ENCODE results near the gene SHFL.

The SHFL gene

DNA sequence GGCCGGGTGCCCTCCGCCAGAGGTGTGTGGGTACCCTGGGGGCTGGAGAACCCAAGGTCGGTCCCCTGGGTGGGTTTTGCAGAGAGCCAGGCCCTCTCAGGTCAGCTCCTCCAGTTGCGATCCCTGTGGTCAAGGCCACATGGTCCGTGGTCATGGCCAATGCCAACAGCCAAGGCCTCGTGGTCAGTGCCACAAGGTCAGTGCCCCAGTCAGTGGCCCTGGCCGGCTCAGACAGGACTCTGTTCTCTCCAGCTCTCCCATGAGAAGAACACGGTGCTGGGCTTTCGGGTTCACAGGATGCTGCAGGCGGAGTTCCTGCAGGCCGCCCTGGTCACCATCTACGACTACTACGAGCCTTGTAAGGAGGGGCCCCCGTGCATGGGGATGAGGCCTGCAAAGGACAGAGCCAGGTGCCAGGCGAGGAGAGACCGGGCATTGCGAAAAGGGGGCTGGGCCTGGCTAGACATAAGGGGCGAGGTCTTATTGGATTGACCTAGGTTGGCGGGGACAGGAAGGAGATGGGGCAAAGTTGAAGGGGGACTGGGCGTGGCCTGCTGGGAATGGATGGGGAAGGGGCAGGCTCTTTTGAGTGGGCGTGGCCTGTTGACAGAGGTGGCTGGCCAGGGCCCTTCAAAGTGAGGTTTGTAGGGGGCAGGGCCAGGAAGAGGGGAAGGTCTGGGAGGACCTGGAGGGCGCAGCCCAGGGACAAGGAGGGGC is 15.2 kb upstream of the SHFL start:
- H3K4me3 ChIP-seq (ENCODE audit: low read depth, low read length): no peak overlapping the region
- TF ChIP-seq, protein P1, sequence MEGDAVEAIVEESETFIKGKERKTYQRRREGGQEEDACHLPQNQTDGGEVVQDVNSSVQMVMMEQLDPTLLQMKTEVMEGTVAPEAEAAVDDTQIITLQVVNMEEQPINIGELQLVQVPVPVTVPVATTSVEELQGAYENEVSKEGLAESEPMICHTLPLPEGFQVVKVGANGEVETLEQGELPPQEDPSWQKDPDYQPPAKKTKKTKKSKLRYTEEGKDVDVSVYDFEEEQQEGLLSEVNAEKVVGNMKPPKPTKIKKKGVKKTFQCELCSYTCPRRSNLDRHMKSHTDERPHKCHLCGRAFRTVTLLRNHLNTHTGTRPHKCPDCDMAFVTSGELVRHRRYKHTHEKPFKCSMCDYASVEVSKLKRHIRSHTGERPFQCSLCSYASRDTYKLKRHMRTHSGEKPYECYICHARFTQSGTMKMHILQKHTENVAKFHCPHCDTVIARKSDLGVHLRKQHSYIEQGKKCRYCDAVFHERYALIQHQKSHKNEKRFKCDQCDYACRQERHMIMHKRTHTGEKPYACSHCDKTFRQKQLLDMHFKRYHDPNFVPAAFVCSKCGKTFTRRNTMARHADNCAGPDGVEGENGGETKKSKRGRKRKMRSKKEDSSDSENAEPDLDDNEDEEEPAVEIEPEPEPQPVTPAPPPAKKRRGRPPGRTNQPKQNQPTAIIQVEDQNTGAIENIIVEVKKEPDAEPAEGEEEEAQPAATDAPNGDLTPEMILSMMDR (IDR thresholded peaks at IDR 0.05; ENCODE audit: insufficient read depth, low read depth, low read length, missing control alignments): no peak
- no peak for DNase-seq (ENCODE audit: low read depth)

DNA sequence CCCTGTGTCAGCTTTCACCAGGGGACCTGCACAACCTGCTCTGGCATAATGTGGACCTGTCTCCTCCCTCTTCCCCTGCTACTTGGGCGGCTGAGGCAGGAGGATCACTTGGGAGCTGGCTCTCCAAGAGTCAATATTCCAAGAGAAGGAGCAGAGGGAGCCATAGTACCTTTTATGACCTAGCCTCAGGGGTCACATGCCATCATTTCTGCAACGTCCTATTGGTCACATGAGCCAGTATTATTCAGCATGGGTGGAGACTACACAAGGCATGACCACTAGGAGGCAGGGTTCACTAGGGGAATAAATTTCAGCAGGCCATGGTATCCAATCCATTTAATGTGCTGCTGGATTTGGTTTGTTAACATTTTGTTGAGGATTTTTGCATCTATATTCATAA is 12.0 kb upstream of the SHFL start:
- peak; percentile 76 for DNase-seq (ENCODE audit: low read depth)
- TF ChIP-seq, protein P1 (IDR thresholded peaks at IDR 0.05; ENCODE audit: insufficient read depth, low read depth, low read length, missing control alignments): peak; percentile 57
- H3K4me3 ChIP-seq (ENCODE audit: low read depth, low read length): no peak overlapping the region

DNA sequence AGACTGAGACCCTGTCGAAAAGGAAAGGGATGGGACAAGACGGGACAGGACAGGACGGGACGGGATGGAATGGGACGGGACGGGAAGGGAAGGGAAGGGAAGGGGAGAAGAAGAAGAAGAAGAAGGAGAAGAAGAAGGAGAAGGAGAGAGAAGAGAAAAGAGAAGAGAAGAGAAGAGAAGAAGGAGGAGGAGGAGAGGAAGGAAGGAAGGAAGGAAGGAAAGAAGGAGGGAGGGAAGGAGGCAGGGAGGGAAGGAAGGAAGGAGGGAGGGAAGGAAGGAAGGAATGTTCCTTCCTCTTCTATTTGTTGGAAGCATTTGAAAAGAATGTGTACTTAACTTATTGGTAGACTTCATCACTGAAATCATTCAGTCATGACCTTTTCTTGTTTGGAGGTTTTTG is 9.6 kb upstream of the SHFL start:
- TF ChIP-seq, protein P1 (IDR thresholded peaks at IDR 0.05; ENCODE audit: insufficient read depth, low read depth, low read length, missing control alignments): no peak
- no peak for DNase-seq (ENCODE audit: low read depth)
- no peak overlapping the region for H3K4me3 ChIP-seq (ENCODE audit: low read depth, low read length)

DNA sequence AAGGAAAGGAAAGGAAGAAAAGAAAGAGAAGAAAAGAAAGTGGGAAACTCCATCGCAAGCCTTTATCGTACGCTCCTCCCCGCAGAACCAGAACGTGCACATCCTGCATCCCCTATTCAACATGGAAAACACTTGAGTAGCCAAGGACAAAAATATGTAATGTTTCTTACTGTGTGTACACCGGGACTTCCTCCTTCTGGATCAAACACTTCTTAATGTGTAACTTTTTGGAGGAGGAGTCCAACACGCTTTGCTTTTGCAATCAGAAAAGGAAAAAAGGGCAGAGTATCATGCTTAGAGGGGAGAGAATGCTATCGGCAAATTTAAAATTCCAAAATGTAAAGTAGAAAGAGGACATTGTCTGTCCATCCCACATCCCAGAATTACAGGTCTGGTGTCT is 7.8 kb upstream of the SHFL start:
- DNase-seq (ENCODE audit: low read depth): no peak
- H3K4me3 ChIP-seq (ENCODE audit: low read depth, low read length): no peak overlapping the region
- TF ChIP-seq, protein P1 (IDR thresholded peaks at IDR 0.05; ENCODE audit: insufficient read depth, low read depth, low read length, missing control alignments): no peak

DNA sequence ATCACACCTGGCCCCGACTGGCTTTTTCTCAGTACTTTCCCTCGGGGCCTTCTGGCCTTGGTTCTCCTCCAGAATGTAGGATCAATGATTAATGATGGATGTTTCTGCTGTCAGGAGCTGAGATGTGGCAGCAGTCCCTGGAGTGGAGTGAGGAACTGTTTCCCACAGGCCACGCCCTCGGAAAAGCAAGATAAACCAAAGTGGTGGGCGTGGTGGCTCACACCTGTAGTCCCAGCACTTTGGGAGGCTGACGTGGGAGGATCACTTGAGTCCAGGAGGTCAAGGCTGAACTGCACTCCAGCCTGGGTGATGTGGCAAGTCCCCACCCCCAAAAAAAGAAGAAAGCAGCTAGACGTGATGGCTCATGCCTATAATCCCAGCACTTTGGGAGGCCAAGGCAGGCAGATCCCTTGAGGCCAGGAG is 7.1 kb upstream of the SHFL start:
- H3K4me3 ChIP-seq (ENCODE audit: low read depth, low read length): no peak overlapping the region
- no peak for DNase-seq (ENCODE audit: low read depth)
- TF ChIP-seq, protein P1 (IDR thresholded peaks at IDR 0.05; ENCODE audit: insufficient read depth, low read depth, low read length, missing control alignments): no peak

DNA sequence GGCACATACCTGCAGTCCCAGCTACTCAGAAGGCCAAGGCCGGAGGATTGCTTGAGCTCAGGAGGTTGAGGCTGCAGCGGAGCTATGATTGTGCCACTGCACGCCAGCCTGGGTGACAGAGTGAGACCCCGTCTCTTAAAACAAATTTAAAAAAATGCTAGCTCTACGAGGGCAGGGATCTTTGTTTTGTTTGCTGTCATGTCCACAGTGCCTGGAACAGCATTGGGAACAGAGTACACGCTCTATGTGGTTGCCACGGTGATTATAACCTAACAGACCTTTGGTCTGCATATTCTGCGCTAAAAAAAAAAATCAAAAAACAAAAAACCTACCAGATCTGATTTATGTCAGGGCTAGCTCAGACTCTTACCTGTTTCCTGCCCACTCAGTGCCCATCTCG is 2.2 kb upstream of the SHFL start:
- no peak for DNase-seq (ENCODE audit: low read depth)
- TF ChIP-seq, protein P1 (IDR thresholded peaks at IDR 0.05; ENCODE audit: insufficient read depth, low read depth, low read length, missing control alignments): no peak
- H3K4me3 ChIP-seq (ENCODE audit: low read depth, low read length): no peak overlapping the region

DNA sequence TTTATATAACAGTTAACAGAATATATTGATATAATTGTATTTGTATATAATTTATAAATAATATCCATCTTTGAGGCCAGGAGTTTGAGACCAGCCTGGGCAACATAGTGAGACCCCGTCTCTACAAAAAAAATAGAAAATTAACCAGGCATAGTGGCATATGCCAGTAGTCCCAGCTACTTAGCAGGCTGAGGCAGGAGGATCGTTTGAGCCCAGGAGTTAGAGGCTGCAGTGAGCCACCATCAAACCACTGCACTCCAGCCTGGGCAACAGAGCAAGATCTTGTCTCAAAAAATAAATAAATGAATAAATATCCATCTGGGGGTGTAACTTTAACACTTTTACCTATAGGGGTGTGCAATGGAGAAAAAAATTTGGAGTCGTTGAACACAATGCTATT is 1.3 kb upstream of the SHFL start:
- H3K4me3 ChIP-seq (ENCODE audit: low read depth, low read length): no peak overlapping the region
- TF ChIP-seq, protein P1 (IDR thresholded peaks at IDR 0.05; ENCODE audit: insufficient read depth, low read depth, low read length, missing control alignments): no peak
- no peak for DNase-seq (ENCODE audit: low read depth)

Measured in GM12865 (cell line).